ENCODE measurements around the gene TBC1D8B.

TBC1D8B gene

DNA sequence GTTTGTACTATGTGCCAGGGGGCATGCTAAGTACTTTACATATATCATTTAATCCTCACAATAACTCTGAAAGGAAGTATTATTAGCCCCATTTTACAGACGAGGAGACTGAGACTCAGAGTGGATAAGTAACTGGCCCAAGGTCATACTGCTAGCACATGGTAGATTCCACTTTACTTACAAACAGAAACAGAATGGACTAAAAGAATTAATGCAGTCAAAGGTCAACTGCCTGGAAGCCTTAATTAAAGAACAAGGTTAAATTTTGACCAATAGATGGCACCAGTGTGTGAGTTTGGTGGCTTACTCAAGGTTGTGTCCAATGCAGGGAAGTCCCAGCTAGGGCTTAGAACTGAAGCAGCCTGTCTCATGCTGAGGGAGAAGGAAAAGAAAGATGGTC is 96.0 kb downstream of the TBC1D8B start:
- peak; percentile 32 for TF ChIP-seq CTCF (IDR thresholded peaks at IDR 0.05; ENCODE audit: low read depth, low read length)
- DNase-seq (ENCODE audit: low read depth in 2 of 2): peak; percentile 73 to 74
- H3K4me3 ChIP-seq (replicated peaks in 1 of 2; ENCODE audit: low read depth in 2 of 2, low read length in 2 of 2): no peak overlapping the region

GRCh38 chrX:106899276-106899675 is 96.8 kb downstream of the TBC1D8B start:
- DNase-seq (ENCODE audit: low read depth in 2 of 2): no peak
- TF ChIP-seq CTCF (IDR thresholded peaks at IDR 0.05; ENCODE audit: low read depth, low read length): no peak

DNA sequence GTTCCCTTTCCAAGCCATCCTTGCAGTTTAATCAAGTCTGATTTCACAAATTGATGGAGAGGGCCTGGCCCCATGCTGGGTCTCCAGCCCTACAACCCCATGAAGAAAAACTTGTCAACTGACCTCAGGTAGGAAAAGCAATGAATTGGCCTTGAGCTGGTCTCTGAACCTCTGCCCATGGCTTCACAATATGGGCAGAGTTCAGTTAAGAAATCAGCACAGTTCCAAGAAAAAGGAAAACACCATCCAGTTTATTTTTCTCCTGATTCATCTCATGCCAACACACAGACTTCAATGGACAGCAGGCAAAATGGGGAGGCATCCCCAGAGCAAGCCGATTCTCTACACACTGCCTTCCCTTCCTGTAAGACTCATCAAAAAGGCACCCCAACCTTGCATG is 97.4 kb downstream of the TBC1D8B start:
- no peak overlapping the region for H3K4me3 ChIP-seq (replicated peaks in 1 of 2; ENCODE audit: low read depth in 2 of 2, low read length in 2 of 2)
- TF ChIP-seq CTCF (IDR thresholded peaks at IDR 0.05; ENCODE audit: low read depth, low read length): no peak
- no peak for DNase-seq (ENCODE audit: low read depth in 2 of 2)

More at GRCh38 chrX:106899276-106899675, 96.8 kb downstream of the TBC1D8B start:
- H3K4me3 ChIP-seq (replicated peaks in 1 of 2; ENCODE audit: low read depth in 2 of 2, low read length in 2 of 2): no peak overlapping the region

- H3K4me3 ChIP-seq (replicated peaks in 1 of 2; ENCODE audit: low read depth in 2 of 2, low read length in 2 of 2): no peak overlapping the region
- no peak for DNase-seq (ENCODE audit: low read depth in 2 of 2)
- TF ChIP-seq CTCF (IDR thresholded peaks at IDR 0.05; ENCODE audit: low read depth, low read length): no peak
Observed at GRCh38 chrX:106901341-106901740, 98.9 kb downstream of the TBC1D8B start.

DNA sequence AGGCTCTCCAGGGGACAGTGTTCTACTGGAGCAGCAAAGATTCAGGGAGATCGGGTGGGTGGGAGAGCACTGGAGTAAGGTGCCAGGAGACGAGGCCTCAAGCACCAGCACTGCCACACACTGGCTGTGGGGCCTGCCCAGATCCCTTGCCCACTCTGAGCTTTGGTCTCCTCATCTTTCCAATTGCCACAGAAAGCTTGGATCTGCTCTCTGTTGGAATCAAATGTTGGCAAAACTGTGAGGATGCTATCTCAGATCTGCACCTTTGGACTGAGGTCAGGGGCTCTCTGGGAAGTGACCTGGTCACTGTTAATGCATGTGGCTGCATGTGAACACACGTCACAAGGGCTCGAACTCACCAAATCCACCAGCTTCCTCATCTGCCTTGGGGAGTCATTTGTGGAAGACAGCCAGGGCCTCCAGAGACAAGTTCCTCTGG is 99.3 kb downstream of the TBC1D8B start:
- no peak for DNase-seq (ENCODE audit: low read depth in 2 of 2)
- no peak for TF ChIP-seq CTCF (IDR thresholded peaks at IDR 0.05; ENCODE audit: low read depth, low read length)
- H3K4me3 ChIP-seq (replicated peaks in 1 of 2; ENCODE audit: low read depth in 2 of 2, low read length in 2 of 2): no peak overlapping the region

- TF ChIP-seq CTCF (IDR thresholded peaks at IDR 0.05; ENCODE audit: low read depth, low read length): no peak
- no peak overlapping the region for H3K4me3 ChIP-seq (replicated peaks in 1 of 2; ENCODE audit: low read depth in 2 of 2, low read length in 2 of 2)
- DNase-seq (ENCODE audit: low read depth in 2 of 2): no peak
Observed at GRCh38 chrX:106902684-106903083, 100.2 kb downstream of the TBC1D8B start.

DNA sequence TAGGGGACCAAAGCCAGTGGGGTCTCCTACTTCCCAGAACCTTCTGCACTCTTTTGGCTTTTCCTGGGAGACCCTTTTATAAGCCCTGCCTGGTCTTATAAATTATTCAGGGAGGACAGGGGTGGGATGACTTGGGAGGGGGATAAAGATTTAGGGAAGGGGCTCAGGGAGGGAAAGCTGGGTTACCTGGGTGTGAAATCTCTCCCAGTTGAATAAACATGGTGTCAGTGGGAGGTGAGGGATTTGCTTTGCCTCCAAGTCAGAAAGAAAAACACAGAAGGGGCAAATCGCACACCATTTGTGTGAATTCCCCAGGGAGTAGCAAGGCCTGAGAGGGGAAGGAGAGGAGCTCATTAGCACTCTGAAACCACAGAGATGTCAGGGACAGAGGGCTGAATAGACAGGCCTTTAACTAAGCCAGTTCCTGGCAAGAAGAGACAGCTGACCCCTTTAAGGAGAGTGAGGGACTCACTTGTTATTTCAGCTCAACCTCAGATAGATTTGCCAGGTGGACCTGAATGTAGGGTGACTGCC is 100.9 kb downstream of the TBC1D8B start, which contains the start of gene RIPPLY1:
Gene RIPPLY1, minus strand, starts transcription at position 51 of the 534 bp plus-strand sequence. CDS start 54 bp downstream, outside the sequence.
- no peak within 1 kb of the TSS for H3K4me3 ChIP-seq (replicated peaks in 1 of 2; ENCODE audit: low read depth in 2 of 2, low read length in 2 of 2)
- no peak for TF ChIP-seq CTCF (IDR thresholded peaks at IDR 0.05; ENCODE audit: low read depth, low read length)
- no peak for DNase-seq (ENCODE audit: low read depth in 2 of 2)
